D721Med (cell line): ENCODE measurements around the gene C11orf58.

Source experiments
- DNase-seq: peaks from one replicate; pipeline ENCODE4 v3.0.0; 2011; ENCODE audit warnings: low spot score; ENCODE audit not compliant: insufficient read length
- FAIRE-seq: peaks from 2 replicates; lab custom pipeline; 2011; peaks lifted over from hg19 to GRCh38; lab: Jason Lieb, UNC
- TF ChIP-seq, protein P1 (sequence below): IDR thresholded peaks from 2 replicates; pipeline ENCODE4 v1.5.1; 2012; ENCODE audit warnings: mild to moderate bottlenecking, control low read depth; ENCODE audit not compliant: insufficient read depth; ENCODE audit errors: missing control alignments

Gene C11orf58

DNA sequence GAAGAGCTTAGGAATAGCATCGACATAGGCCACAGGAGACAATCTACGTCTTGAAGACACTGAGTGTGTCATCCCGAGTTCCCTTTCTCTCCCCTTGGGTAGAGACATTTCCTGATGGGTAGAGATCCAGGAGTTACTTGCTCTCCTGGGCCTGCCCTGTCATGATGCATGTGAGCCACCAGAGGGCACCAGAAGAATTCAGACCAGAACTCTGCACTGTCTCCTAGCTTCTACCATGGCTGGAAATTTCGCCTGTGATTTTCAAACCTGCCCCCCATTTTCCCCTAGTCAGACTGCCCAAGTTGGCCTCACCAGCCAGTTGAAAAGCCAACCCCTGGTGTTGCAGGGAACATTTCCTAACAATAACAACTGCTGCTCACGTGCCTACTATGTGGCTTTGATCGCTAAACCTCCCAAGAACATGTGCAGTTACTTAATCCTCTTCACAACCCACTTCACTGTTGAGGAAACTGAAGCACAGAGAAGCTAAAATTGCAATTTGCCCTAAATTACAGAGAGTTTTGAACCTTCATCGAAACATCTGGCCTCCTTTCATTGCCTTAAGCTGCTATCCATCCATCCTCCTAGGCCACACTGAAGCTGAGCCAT is 47.2 kb downstream of the C11orf58 start:
- TF ChIP-seq, protein P1, sequence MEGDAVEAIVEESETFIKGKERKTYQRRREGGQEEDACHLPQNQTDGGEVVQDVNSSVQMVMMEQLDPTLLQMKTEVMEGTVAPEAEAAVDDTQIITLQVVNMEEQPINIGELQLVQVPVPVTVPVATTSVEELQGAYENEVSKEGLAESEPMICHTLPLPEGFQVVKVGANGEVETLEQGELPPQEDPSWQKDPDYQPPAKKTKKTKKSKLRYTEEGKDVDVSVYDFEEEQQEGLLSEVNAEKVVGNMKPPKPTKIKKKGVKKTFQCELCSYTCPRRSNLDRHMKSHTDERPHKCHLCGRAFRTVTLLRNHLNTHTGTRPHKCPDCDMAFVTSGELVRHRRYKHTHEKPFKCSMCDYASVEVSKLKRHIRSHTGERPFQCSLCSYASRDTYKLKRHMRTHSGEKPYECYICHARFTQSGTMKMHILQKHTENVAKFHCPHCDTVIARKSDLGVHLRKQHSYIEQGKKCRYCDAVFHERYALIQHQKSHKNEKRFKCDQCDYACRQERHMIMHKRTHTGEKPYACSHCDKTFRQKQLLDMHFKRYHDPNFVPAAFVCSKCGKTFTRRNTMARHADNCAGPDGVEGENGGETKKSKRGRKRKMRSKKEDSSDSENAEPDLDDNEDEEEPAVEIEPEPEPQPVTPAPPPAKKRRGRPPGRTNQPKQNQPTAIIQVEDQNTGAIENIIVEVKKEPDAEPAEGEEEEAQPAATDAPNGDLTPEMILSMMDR, result peak; percentile 72
- DNase-seq (peak; percentile 80), FAIRE-seq (no peak)

DNA sequence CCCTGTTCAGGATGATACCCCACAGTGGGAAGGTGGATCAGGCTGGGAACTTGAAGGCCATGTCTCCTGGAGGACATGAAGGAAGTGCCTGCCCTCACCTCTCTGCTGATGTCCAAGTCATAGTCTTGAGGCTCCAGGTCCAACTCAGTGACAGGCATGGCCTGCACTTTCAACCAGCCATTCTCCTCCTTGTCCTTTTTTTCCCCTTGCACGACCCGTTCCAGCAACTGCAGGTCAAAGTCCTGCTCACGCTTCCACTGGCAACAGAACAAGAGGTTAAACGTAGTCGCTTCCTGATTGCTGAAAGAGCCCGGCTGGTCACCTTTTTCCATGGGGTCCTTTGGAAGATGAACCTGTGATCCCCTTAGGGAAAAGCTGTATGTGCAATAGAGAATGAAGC is 47.7 kb downstream of the C11orf58 start:
- no peak for DNase-seq
- no peak for FAIRE-seq
- TF ChIP-seq, protein P1, result no peak

DNA sequence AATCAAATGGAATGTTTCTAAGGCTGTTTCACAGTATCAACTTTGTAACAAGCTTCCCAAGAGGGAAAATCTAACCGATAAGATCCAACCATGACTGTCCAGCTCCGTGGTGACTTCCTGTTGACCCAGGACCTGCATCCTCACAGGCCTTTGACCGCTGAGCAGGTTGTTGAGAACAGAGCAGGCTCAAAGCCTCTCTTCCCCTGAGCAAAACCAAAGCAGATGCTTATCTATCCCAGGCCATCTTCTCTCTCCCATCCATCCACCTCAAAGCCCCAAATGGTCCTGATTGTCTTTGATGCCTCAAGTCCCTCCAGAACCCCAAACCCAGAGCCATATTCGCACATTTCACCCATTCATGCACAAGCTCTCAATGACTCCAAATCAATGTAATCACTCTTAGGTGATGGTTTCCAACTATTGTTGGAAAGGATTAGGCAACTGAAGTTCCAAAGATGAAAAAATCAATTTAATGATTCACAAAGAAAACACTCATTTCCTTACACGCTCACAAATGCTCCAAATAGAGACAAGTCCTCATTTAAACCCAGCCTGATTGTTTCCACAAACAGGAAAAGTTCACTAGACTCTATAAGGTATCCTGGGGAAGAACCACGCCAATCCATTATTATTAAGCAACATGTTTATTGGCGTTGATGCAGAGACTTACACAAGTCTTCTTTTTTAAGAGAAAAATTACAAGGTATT is 48.7 kb downstream of the C11orf58 start:
- FAIRE-seq (no peak), DNase-seq (no peak)
- TF ChIP-seq, protein P1, result no peak

DNA sequence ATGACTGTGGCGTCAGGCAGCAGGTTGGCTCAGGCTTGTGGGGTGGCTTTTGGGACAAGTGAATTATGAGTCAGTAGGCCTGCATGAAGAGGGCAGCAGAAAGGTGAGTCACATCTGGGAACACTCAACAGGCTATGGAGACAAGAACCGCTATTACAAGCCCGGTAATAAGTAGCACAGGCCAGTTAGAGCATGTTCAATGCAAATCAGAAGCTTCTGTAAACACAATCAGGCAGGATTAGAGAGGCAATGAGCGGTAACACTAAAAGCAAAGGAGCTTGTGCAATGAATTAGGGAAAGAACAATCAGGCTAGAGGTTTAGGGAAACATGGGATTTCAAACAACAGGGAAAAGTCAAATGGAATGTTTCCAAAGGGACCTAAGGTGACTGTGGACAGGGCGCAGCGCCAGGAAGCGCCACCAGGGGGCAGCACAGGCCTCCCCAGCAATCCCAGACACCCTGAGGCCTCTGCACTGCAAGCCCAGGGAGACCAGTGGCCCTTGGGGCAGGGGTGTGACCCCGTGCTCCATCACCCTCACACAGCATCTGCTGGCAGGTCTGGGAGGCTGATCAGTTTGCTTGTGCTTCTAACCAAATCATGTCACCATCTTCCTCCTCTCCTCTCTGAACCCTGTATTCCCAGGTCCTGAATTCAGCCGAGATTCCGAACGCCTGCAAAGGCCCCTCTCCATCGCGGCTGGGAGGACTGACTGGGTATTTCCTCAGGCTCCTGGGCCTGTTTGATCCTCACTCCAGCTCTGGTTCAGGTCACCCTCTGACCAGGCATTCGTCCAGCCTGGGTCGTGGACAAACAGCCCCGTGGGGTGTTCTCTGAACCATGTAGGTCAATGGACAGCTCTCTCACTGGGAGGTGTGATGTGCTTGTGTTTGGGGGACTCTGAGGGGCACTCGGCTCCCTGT is 50.0 kb downstream of the C11orf58 start:
- FAIRE-seq, result no peak
- TF ChIP-seq, protein P1, result peak; percentile 61
- peak; percentile 70 for DNase-seq

DNA sequence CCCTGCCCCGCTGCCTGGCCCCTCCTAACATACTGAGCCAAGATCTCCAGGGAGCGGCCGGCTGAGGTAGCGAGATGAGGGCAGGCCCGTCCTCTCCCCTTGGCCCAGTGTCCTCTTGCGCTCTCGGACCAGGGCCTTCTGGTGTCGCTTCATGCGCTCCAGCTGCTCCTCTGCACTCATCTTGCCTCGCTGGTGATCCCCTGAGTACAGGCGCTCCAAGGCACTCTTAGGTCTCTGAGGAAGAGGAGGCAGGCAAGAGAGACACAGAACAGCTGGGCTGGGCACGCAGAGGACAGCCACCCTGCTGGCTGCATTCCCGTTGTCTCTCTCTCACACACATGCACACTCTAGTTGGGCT is 50.6 kb downstream of the C11orf58 start:
- FAIRE-seq (no peak), DNase-seq (no peak)

DNA sequence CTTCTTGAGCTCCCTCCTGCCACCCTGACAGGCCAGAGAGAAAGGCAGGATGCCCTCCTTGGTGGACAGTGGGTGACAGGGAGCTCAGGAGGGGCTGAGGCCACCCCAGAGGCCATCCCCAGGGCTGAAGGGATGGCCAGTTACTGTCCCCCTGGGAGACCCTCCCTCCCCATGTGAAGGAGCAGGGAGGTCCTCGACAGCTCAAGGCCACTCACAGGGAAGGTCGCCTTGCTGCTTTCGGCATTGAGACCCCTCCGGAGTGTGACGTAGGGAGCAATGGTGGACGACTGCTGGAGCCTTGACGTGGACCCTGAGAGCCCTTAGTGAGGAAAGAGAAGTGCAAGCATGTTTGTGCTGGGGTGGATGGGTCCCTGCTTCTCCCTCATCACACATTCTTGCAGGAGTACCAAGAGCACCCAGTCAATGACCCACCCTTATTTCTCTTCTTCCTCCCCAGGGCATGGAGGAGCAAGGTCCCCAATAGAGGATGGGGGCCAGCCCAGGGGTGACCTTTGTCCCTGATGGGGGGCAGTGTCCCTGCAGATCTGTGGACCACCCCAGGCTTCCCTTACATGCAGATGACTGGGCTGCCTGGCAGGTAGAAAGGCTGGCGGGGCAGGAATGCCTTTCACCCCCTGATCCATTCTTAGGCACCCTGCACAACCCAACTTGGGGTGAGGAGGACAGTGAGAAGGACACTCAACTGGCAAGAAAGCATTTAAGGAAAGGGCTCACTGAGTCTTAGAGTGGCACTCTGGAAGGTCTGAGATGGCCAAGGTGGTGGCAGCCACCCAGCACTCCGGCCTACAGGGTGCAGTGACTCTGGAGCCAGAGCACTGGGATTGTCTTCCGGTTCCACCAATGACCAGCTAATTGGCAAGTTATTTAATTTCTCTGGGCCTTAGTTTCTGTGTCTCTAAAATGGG is 51.4 kb downstream of the C11orf58 start:
- TF ChIP-seq, protein P1, result no peak
- no peak for DNase-seq
- no peak for FAIRE-seq

More for the DNA sequence above, 50.6 kb downstream of the C11orf58 start:
- TF ChIP-seq, protein P1, result no peak
